HFFc6 (cell line): ENCODE measurements around the gene TREH. TPM values are rescaled to one million over a fixed set of nuclear protein-coding genes. Genes with fewer than 3 reads are reported as not detected.

Experiments used
- DNase-seq: peaks from one replicate; pipeline ENCODE4 v3.0.0-alpha.2; 2018
- H3K27ac Mint-ChIP-seq: 2 replicates; pipeline ENCODE4 v1.8.0; 2020; ENCODE audit warnings: mild to moderate bottlenecking, mixed read lengths
- H3K27me3 Mint-ChIP-seq: 2 replicates; pipeline ENCODE4 v1.8.0; 2021; ENCODE audit warnings: mild to moderate bottlenecking, moderate library complexity, mixed read lengths; ENCODE audit not compliant: insufficient read depth
- H3K36me3 Mint-ChIP-seq: 2 replicates; pipeline ENCODE4 v1.8.0; 2021; ENCODE audit warnings: low read depth, mixed read lengths
- H3K4me1 Mint-ChIP-seq: 2 replicates; pipeline ENCODE4 v1.8.0; 2020; ENCODE audit warnings: low read depth, mixed read lengths
- H3K4me3 Mint-ChIP-seq: 2 replicates; pipeline ENCODE4 v1.8.0; 2020; ENCODE audit warnings: mild to moderate bottlenecking, moderate library complexity, mixed read lengths
- H3K9me3 Mint-ChIP-seq: 2 replicates; pipeline ENCODE4 v1.8.0; 2020; ENCODE audit warnings: mild to moderate bottlenecking, mixed read lengths
- CTCF ChIP-seq: fragments of 200-600 bp; sonication (generic); IDR thresholded peaks from 2 replicates; pipeline ENCODE4 v1.5.0; 2021; ENCODE audit warnings: antibody characterized with exemption, mild to moderate bottlenecking
- total RNA-seq, 6 experiments: library from RNA; stranded (reverse); fragmentation: NEBNext Ultra II Directional; extraction: Animal tissue kit (Norgen Biotek cat#: 25700); gene quantifications; 2 replicates in 1 of 6; 3 replicates in 5 of 6; pipeline ENCODE4 v1.2.3, GENCODE V29; 2021

TREH gene
- total RNA-seq, 6 experiments from 2014 or later, result 0.07 TPM; not detected in 5

GRCh38 chr11:118643995-118644345 is 35.5 kb downstream of the TREH start:
- DNase-seq, result no peak
- Mint-ChIP-seq H3K9me3 (no peaks in the 10 kb centered on the region), H3K4me1 (no peaks in the 10 kb centered on the region; the same call in 1 of the 2 replicates), H3K36me3 (peaks cover 16% of the 10 kb centered on the region; the same call in 1 of the 2 replicates), H3K4me3 (no peak overlapping the region), H3K27me3 (peaks cover 4% of the 10 kb centered on the region; the same call in 1 of the 2 replicates), H3K27ac (no peak overlapping the region)
- TF ChIP-seq CTCF, result no peak

DNA sequence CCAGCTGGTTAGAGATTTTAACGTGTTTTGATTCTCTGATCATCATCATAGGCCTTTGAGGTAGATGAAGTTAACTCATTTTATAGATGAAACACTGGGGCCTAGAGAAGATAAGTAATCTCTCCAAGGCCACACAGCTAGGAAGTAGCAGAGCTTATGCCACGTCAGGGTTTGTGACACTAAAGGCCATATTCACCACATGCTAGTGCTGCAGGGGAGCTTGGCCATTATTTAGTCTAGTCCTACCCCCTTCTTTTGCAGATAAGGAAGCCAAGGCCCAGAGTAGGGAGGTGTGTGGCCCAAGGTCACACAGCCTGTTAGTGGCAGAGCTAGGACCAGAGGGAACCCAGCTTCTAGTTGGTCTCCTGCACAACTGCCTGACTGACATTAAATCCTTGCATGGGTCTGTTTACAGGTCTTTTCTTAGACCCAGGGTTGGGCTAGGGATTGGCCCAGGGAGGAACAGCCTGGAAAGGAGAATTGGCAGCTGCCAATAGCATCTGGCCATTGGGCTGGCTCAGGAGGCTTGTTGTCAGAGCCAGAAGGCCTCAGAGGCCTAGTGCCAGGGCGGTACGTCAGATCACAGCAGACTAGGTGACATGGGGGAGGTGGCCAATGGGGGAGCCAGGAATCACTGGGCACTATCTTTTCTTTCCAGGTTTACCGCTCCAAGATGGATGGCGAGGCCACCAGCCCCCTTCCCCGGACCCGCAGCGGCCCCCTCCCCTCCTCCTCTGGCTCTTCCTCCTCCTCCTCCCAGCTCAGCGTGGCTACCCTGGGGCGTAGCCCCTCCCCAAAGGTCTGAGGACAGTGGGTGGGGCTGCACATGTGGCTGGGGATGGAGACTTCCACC is 36.1 kb downstream of the TREH start:
- Mint-ChIP-seq H3K27me3 (peaks cover under 1% of the 10 kb centered on the region; the same call in 1 of the 2 replicates), H3K4me3 (no peak overlapping the region), H3K9me3 (no peaks in the 10 kb centered on the region), H3K4me1 (no peaks in the 10 kb centered on the region; the same call in 1 of the 2 replicates), H3K27ac (no peak overlapping the region), H3K36me3 (peaks cover 18% of the 10 kb centered on the region; the same call in 1 of the 2 replicates)
- no peak for TF ChIP-seq CTCF
- DNase-seq, result no peak

DNA sequence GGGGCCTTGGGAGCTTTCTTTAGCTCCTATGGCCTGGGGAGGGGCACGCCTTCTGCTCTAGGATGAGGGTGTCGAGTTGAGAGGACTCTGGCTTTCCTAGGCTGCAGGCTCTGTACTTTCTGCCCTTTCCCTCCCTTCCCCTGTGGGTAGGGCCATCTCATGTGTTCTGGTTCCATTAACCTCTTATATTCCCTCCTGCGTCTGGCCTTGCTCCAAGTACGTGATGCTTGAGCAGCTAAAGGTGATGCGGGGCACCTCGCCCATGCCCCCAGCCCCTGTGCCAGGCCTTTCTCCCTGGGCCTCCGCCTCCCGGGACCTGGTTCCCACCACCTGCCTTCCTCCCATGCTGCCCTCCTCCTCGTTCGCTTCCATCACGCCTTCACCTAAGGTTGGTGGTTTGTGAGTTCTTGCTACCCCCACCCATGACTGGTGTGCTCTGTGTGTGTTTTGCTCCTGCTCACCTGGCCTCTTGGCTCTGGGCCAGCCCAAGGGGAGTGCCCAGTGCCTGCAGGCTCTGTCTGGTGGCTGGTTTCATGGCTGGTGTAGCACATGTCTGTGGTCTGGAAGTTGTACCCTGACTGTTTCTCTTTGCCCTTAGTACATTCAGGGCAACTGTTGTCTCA is 37.9 kb downstream of the TREH start:
- Mint-ChIP-seq H3K27ac (no peak overlapping the region), H3K4me1 (peaks cover 6% of the 10 kb centered on the region), H3K4me3 (no peak overlapping the region), H3K36me3 (peaks cover 17% of the 10 kb centered on the region), H3K9me3 (no peaks in the 10 kb centered on the region), H3K27me3 (no peaks in the 10 kb centered on the region)
- no peak for DNase-seq
- no peak for TF ChIP-seq CTCF

- TF ChIP-seq CTCF, result no peak
- Mint-ChIP-seq H3K27me3 (peaks cover 2% of the 10 kb centered on the region), H3K36me3 (peaks cover 23% of the 10 kb centered on the region), H3K9me3 (no peaks in the 10 kb centered on the region), H3K4me1 (peaks cover 16% of the 10 kb centered on the region), H3K27ac (no peak overlapping the region), H3K4me3 (no peak overlapping the region)
- no peak for DNase-seq
Observed at GRCh38 chr11:118640332-118641154, 38.9 kb downstream of the TREH start.

GRCh38 chr11:118639899-118640298 is 39.6 kb downstream of the TREH start:
- Mint-ChIP-seq H3K27ac (no peak overlapping the region; the same call in 1 of the 2 replicates), H3K27me3 (peaks cover 4% of the 10 kb centered on the region), H3K9me3 (no peaks in the 10 kb centered on the region), H3K36me3 (peaks cover 21% of the 10 kb centered on the region), H3K4me1 (peaks cover 19% of the 10 kb centered on the region), H3K4me3 (no peak overlapping the region)
- DNase-seq, result no peak
- no peak for TF ChIP-seq CTCF
